ENCODE measurements around the gene COG5. TPM values are rescaled to one million over a fixed set of nuclear protein-coding genes. Genes with fewer than 3 reads are reported as not detected.

The COG5 gene
- total RNA-seq, 2 experiments from 2014 or later: 40.9 to 60.2 TPM

DNA sequence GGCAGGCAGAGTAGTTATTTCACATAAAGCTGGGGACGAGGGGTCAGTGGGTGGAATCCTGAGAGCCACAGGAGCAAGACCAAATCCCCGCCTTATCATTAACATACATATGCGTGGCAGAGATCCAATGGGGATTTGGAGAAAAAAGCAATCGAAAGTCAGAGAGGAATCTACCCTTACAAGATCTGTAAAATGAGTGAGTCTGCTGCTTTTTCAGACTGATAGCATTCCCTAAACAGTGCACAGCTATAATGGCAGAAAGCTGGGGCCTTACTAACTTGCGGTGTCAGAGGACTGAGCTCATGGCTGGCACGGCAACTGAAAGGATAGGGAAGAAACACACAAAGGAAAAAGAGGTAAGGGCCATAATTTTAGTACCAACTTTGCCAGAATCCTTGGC, 68.8 kb downstream of the COG5 start:
- H3K36me3 ChIP-seq (ENCODE audit: insufficient read depth, low read length): no peaks in the 10 kb centered on the region
- ChIA-PET CTCF (ENCODE audit: unreplicated experiment) (no interaction called here), POLR2A (no interaction called here)
- no peaks in the 10 kb centered on the region for H4K20me1 ChIP-seq (ENCODE audit: insufficient read depth, low read length)
- H3K27ac ChIP-seq (ENCODE audit: low read depth, low read length, poor library complexity, severe bottlenecking): no peak overlapping the region
- H3K9me2 ChIP-seq (ENCODE audit: insufficient read depth, low read length): no peaks in the 10 kb centered on the region
- DNase-seq (ENCODE audit: low spot score): no peak
- 0 out of 2 replicates have a peak, but pooled peaks cover 9% of the 10 kb centered on the region for H3K79me2 ChIP-seq (ENCODE audit: insufficient read depth, low read depth, low read length)
- no peaks in the 10 kb centered on the region for H3K4me1 ChIP-seq (ENCODE audit: insufficient read depth, low read length, poor library complexity, severe bottlenecking)
- no peak overlapping the region for H2AFZ ChIP-seq (ENCODE audit: low read length)
- H3K9me3 ChIP-seq (ENCODE audit: low read length): no peaks in the 10 kb centered on the region
- intact Hi-C loops (cut with micrococcal nuclease; ENCODE audit: unreplicated experiment): no loop called here
- no TSS peak for BruUV-seq (replicated peaks)
- no peak overlapping the region for H3K4me3 ChIP-seq (ENCODE audit: low read depth, low read length, poor library complexity, severe bottlenecking)
- H3K4me2 ChIP-seq (ENCODE audit: low read length): no peak overlapping the region
- TF ChIP-seq EZH2phosphoT487 (IDR thresholded peaks at IDR 0.05; ENCODE audit: borderline replicate concordance, low read depth, low read length): no peak
- TF ChIP-seq, protein P1, sequence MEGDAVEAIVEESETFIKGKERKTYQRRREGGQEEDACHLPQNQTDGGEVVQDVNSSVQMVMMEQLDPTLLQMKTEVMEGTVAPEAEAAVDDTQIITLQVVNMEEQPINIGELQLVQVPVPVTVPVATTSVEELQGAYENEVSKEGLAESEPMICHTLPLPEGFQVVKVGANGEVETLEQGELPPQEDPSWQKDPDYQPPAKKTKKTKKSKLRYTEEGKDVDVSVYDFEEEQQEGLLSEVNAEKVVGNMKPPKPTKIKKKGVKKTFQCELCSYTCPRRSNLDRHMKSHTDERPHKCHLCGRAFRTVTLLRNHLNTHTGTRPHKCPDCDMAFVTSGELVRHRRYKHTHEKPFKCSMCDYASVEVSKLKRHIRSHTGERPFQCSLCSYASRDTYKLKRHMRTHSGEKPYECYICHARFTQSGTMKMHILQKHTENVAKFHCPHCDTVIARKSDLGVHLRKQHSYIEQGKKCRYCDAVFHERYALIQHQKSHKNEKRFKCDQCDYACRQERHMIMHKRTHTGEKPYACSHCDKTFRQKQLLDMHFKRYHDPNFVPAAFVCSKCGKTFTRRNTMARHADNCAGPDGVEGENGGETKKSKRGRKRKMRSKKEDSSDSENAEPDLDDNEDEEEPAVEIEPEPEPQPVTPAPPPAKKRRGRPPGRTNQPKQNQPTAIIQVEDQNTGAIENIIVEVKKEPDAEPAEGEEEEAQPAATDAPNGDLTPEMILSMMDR (conservative IDR thresholded peaks at IDR 0.05; ENCODE audit: low read length): no peak

DNA sequence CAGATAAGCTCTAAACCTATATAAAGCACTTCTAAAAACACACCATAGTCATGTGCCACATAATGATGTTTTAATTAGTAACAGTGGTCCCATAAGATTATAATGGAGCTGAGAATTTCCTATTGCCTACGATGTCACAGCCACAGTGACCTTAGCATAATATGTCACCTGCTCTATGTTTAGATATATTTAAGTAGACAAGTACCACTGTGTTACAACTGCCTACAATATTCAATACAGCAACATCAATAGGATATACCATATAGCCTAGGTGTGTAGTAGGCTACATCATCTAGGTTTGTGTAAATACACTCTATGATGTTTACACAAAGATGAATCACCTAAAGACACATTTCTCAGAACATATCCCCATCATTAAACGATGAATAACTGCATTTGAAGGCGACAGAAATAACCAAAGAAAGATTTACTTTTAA, 69.4 kb downstream of the COG5 start:
- no peaks in the 10 kb centered on the region for H4K20me1 ChIP-seq (ENCODE audit: insufficient read depth, low read length)
- no TSS peak for BruUV-seq (replicated peaks)
- POLR2A ChIA-PET: interaction anchor here (3.1 kb wide), 1 partner anchor 18 kb away, joined by 14 read pairs; no protein-coding TSS in a partner anchor
- intact Hi-C loops (cut with micrococcal nuclease; ENCODE audit: unreplicated experiment): no loop called here
- no peaks in the 10 kb centered on the region for H3K9me2 ChIP-seq (ENCODE audit: insufficient read depth, low read length)
- H3K79me2 ChIP-seq (ENCODE audit: insufficient read depth, low read depth, low read length): 0 out of 2 replicates have a peak, but pooled peaks cover 9% of the 10 kb centered on the region
- DNase-seq (ENCODE audit: low spot score): no peak
- no peak overlapping the region for H3K4me3 ChIP-seq (ENCODE audit: low read depth, low read length, poor library complexity, severe bottlenecking)
- H3K27ac ChIP-seq (ENCODE audit: low read depth, low read length, poor library complexity, severe bottlenecking): no peak overlapping the region
- H3K4me2 ChIP-seq (ENCODE audit: low read length): no peak overlapping the region
- H3K4me1 ChIP-seq (ENCODE audit: insufficient read depth, low read length, poor library complexity, severe bottlenecking): no peaks in the 10 kb centered on the region
- no peak for TF ChIP-seq EZH2phosphoT487 (IDR thresholded peaks at IDR 0.05; ENCODE audit: borderline replicate concordance, low read depth, low read length)
- TF ChIP-seq, protein P1 (conservative IDR thresholded peaks at IDR 0.05; ENCODE audit: low read length): no peak
- no peak overlapping the region for H2AFZ ChIP-seq (ENCODE audit: low read length)
- CTCF ChIA-PET (ENCODE audit: unreplicated experiment): no interaction called here
- no peaks in the 10 kb centered on the region for H3K36me3 ChIP-seq (ENCODE audit: insufficient read depth, low read length)
- no peaks in the 10 kb centered on the region for H3K9me3 ChIP-seq (ENCODE audit: low read length)

DNA sequence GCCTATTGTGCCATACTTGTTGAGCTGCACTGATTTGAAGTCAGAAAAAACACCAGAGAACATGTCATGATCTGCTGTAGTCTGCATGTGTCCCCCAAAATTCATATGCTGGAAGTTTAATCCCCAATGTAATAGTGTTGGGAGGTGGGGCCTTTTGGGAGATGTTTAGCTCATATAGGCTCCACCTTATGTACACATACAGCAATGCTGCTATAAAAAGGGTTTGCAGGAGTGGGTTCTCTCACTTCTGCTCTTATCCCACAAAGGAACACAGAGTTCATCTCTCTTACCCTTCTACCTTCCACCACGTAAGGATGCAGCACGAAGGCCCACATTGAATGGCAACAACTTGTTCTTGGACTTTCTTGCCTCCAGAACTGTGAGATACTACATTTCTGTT, 70.8 kb downstream of the COG5 start:
- intact Hi-C loops (cut with micrococcal nuclease; ENCODE audit: unreplicated experiment): no loop called here
- no peak for TF ChIP-seq EZH2phosphoT487 (IDR thresholded peaks at IDR 0.05; ENCODE audit: borderline replicate concordance, low read depth, low read length)
- TF ChIP-seq, protein P1 (conservative IDR thresholded peaks at IDR 0.05; ENCODE audit: low read length): no peak
- POLR2A ChIA-PET: interaction anchor here (0.7 to 3.1 kb wide), 5 partner anchors 8 to 686 kb away, joined by 3 to 14 read pairs (median 3); no protein-coding TSS in a partner anchor
- Histone ChIP-seq H3K4me1 (ENCODE audit: insufficient read depth, low read length, poor library complexity, severe bottlenecking) (no peaks in the 10 kb centered on the region), H3K36me3 (ENCODE audit: insufficient read depth, low read length) (no peaks in the 10 kb centered on the region), H3K27ac (ENCODE audit: low read depth, low read length, poor library complexity, severe bottlenecking) (no peak overlapping the region), H3K79me2 (ENCODE audit: insufficient read depth, low read depth, low read length) (0 out of 2 replicates have a peak, but pooled peaks cover 9% of the 10 kb centered on the region), H3K9me2 (ENCODE audit: insufficient read depth, low read length) (no peaks in the 10 kb centered on the region), H3K9me3 (ENCODE audit: low read length) (no peaks in the 10 kb centered on the region), H4K20me1 (ENCODE audit: insufficient read depth, low read length) (no peaks in the 10 kb centered on the region), H3K4me3 (ENCODE audit: low read depth, low read length, poor library complexity, severe bottlenecking) (no peak overlapping the region), H3K4me2 (ENCODE audit: low read length) (no peak overlapping the region), H2AFZ (ENCODE audit: low read length) (no peak overlapping the region)
- CTCF ChIA-PET (ENCODE audit: unreplicated experiment): no interaction called here
- BruUV-seq (replicated peaks): no TSS peak
- no peak for DNase-seq (ENCODE audit: low spot score)

Measured in OCI-LY7 (cell line).